Measurements from ENCODE around the gene TMEM132D. TPM values are rescaled to one million over a fixed set of nuclear protein-coding genes. Genes with fewer than 3 reads are reported as not detected.

TMEM132D gene
- total RNA-seq, 1 donor from 2014 or later: 1.0 TPM

DNA sequence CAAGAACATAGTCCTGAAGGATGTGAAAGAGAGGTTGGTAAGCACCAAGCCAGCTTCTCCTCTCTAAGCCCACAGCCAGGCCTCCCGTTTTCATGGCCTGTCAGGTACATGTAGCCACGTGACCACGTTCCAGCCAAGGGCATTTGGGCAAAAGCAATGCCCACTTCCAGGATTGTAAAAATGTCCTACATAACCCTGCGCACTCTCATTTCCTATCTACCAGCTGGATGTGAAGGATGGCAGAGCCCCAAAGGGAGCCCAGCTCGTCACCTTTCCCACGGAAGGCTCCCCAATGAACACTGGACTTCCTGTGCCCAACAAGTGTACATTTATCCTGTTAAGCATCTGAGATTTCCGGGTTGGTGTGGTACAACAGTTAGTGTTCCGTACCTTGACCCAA lies 231.7 kb downstream of the TMEM132D start:
- H3K4me3 ChIP-seq: no peak overlapping the region
- intact Hi-C loops (cut with DNase I): no loop called here
- ATAC-seq: no peak
- DNase-seq: no peak
- H3K27ac ChIP-seq: no peak overlapping the region
- H3K36me3 ChIP-seq: no peaks in the 10 kb centered on the region
- TF ChIP-seq, protein P1, sequence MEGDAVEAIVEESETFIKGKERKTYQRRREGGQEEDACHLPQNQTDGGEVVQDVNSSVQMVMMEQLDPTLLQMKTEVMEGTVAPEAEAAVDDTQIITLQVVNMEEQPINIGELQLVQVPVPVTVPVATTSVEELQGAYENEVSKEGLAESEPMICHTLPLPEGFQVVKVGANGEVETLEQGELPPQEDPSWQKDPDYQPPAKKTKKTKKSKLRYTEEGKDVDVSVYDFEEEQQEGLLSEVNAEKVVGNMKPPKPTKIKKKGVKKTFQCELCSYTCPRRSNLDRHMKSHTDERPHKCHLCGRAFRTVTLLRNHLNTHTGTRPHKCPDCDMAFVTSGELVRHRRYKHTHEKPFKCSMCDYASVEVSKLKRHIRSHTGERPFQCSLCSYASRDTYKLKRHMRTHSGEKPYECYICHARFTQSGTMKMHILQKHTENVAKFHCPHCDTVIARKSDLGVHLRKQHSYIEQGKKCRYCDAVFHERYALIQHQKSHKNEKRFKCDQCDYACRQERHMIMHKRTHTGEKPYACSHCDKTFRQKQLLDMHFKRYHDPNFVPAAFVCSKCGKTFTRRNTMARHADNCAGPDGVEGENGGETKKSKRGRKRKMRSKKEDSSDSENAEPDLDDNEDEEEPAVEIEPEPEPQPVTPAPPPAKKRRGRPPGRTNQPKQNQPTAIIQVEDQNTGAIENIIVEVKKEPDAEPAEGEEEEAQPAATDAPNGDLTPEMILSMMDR (IDR thresholded peaks at IDR 0.05): no peak
- H3K9me3 ChIP-seq: no peaks in the 10 kb centered on the region
- no peaks in the 10 kb centered on the region for H3K4me1 ChIP-seq
- H3K27me3 ChIP-seq: no peaks in the 10 kb centered on the region

DNA sequence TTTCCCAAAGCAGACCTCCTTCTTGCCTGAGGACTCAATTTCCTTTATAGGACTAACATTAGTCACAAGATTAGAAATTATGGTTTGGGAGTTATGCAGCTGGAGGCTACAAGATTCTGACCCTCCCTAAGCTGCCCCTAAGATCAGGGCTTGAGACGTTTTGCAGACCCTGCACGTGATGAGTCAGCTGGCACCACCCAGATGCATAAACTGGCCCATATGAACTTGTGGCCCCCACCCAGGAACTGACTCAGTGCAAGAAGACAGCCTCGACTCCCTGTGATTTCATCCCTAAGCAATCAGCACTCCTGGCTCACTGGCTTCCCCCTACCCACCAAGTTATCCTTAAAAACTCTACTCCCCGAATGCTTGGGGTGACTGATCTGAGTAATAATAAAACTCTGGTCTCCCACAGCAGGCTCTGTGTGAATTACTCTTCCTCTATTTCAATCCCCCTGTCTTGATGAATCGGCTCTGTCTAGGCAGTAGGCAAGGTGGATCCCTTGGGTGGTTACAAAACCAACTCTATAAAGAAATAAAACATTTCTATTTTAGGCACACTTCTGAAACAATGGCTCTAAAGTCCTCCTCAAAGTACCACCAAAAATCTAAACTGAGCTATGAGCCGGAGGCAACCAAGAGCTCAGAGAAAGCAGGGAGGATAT lies 233.4 kb downstream of the TMEM132D start:
- ATAC-seq: no peak
- no peak overlapping the region for H3K27ac ChIP-seq
- TF ChIP-seq, protein P1 (IDR thresholded peaks at IDR 0.05): no peak
- H3K36me3 ChIP-seq: no peaks in the 10 kb centered on the region
- H3K9me3 ChIP-seq: no peaks in the 10 kb centered on the region
- no peak for DNase-seq
- H3K4me3 ChIP-seq: no peak overlapping the region
- no peaks in the 10 kb centered on the region for H3K27me3 ChIP-seq
- H3K4me1 ChIP-seq: no peaks in the 10 kb centered on the region
- intact Hi-C loops (cut with DNase I): no loop called here

DNA sequence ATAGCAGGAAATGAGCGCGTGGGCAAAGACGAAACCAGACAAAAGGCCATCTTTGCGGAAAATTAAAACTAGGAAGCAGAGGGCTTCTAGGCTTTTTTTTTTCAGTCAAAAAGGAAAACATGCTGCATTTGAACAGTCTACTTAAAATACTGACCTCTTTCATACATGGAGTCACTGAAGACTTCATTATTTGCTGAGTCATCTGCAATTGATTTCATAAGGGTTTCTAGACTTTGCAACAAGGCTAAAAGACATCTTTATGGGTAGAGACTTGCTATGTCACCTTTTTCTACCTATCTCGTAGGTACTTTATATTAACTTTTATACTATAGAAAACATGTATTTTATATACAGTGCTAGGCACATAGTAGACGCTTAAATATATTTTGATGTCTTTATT lies 238.4 kb downstream of the TMEM132D start:
- no peak overlapping the region for H3K4me3 ChIP-seq
- no peak for ATAC-seq
- no peaks in the 10 kb centered on the region for H3K9me3 ChIP-seq
- H3K36me3 ChIP-seq: no peaks in the 10 kb centered on the region
- no peaks in the 10 kb centered on the region for H3K4me1 ChIP-seq
- TF ChIP-seq, protein P1 (IDR thresholded peaks at IDR 0.05): no peak
- H3K27ac ChIP-seq: no peak overlapping the region
- no peak for DNase-seq
- no peaks in the 10 kb centered on the region for H3K27me3 ChIP-seq
- intact Hi-C loops (cut with DNase I): no loop called here

DNA sequence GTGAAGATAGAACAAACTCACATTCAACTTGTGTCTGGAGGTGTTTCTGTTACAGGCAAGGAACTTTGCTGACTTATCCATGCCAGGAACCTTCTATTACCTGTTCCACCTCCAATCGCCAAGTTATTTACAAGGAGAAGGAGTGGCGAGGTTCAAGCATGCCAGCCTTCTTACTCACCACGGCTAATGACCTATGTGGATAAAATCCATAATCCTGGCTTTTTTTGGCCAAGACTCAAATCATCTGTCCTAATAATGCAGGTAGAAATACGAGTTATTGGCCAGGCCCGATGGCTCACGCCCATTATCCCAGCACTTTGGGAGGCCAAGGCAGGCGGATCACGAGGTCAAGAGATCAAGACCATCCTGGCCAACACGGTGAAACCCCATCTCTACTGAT lies 241.6 kb downstream of the TMEM132D start:
- H3K9me3 ChIP-seq: no peaks in the 10 kb centered on the region
- intact Hi-C loops (cut with DNase I): no loop called here
- H3K36me3 ChIP-seq: no peaks in the 10 kb centered on the region
- DNase-seq (no peak), ATAC-seq (no peak)
- TF ChIP-seq, protein P1 (IDR thresholded peaks at IDR 0.05): no peak
- H3K27ac ChIP-seq: no peak overlapping the region
- H3K4me1 ChIP-seq: no peaks in the 10 kb centered on the region
- H3K4me3 ChIP-seq: no peak overlapping the region
- no peaks in the 10 kb centered on the region for H3K27me3 ChIP-seq

DNA sequence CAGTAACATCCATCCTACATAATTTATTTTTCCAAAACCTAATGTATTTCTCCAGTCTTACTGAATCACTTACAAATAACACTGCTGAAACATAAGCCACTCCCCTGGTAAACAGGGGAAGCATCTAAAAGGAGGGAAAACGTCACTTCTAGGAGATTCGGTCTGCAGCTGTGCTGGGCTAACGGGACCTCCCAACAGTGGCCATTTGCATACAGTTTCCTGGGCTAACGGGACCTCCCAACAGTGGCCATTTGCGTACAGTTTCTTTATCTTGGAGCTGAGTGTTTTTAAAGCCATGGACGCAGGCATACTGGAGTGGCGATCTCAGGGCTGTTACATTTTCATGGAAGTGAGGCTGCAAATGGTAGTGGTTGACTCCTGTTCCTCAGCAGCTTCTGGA lies 242.9 kb downstream of the TMEM132D start:
- no peaks in the 10 kb centered on the region for H3K27me3 ChIP-seq
- H3K9me3 ChIP-seq: no peaks in the 10 kb centered on the region
- ATAC-seq (no peak), DNase-seq (no peak)
- no peaks in the 10 kb centered on the region for H3K36me3 ChIP-seq
- intact Hi-C loops (cut with DNase I): no loop called here
- TF ChIP-seq, protein P1 (IDR thresholded peaks at IDR 0.05): no peak
- H3K4me3 ChIP-seq: no peak overlapping the region
- H3K27ac ChIP-seq: no peak overlapping the region
- H3K4me1 ChIP-seq: no peaks in the 10 kb centered on the region
